SK-N-SH (cell line): ENCODE data around the gene KLHL21. TPM values are rescaled to one million over a fixed set of nuclear protein-coding genes. Genes with fewer than 3 reads are reported as not detected.

Experiments
- CTCF ChIA-PET: fragments of 300-600, 350-600 bp; formaldehyde crosslinking; extraction: SDS; loops from one replicate; lab custom pipeline; 2021; lab: Yijun Ruan, JAX
- POLR2A ChIA-PET: fragments of 350-600 bp; sonication (Branson Sonifier 250); formaldehyde crosslinking; extraction: SDS; loops from one replicate; lab custom pipeline; 2020; ENCODE audit warnings: antibody characterized with exemption, inconsistent platforms; lab: Yijun Ruan, JAX
- DNase-seq: peaks from one replicate; pipeline ENCODE4 v3.0.0; 2012
- H2AFZ ChIP-seq: fragments of 200-600 bp; sonication (generic); 2 replicates; pipeline ENCODE4 v1.8.1; 2016; ENCODE audit warnings: antibody characterized with exemption, mild to moderate bottlenecking, low read depth
- H3F3A ChIP-seq: fragments of 200-600 bp; sonication (generic); replicated peaks from 2 replicates; pipeline ENCODE3; 2016; ENCODE audit warnings: antibody characterized with exemption, mild to moderate bottlenecking; ENCODE audit not compliant: insufficient read depth
- H3K27ac ChIP-seq, 2 experiments: fragments of 200-500 bp in 1 of 2; fragments of 200-600 bp in 1 of 2; sonication (Bioruptor generic) in 1 of 2; sonication (generic), shearing (Covaris generic) in 1 of 2; 2 replicates each; pipeline versions ENCODE4 v1.5.1 to v1.6.1; 2014 to 2016; ENCODE audit warnings: low read depth in 2 of 2, inconsistent platforms in 1 of 2, low read length in 1 of 2, mild to moderate bottlenecking in 1 of 2, mixed read lengths in 1 of 2
- H3K27me3 ChIP-seq: fragments of 200-600 bp; sonication (generic), shearing (Covaris generic); 2 replicates; pipeline ENCODE4 v1.6.1; 2016; ENCODE audit warnings: mixed run types; ENCODE audit not compliant: insufficient read depth
- H3K36me3 ChIP-seq, 2 experiments: fragments of 200-500 bp in 1 of 2; fragments of 200-600 bp in 1 of 2; sonication (Bioruptor generic) in 1 of 2; sonication (generic) in 1 of 2; replicated peaks in 1 of 2; 2 replicates each; pipeline versions ENCODE3 to v1.5.1; 2014 to 2016; ENCODE audit warnings: low read length in 1 of 2, mild to moderate bottlenecking in 1 of 2; ENCODE audit not compliant: insufficient read depth in 2 of 2, control insufficient read depth in 1 of 2
- H3K4me1 ChIP-seq, 2 experiments: fragments of 200-500 bp in 1 of 2; fragments of 200-600 bp in 1 of 2; sonication (Bioruptor generic) in 1 of 2; sonication (generic), shearing (Covaris generic) in 1 of 2; 2 replicates each; pipeline versions ENCODE4 v1.5.1 to v1.6.1; 2014 to 2016; ENCODE audit warnings: low read depth in 1 of 2, low read length in 1 of 2, mixed run types in 1 of 2; ENCODE audit not compliant: insufficient read depth in 2 of 2, control insufficient read depth in 1 of 2
- H3K4me2 ChIP-seq: fragments of 200-600 bp; sonication (generic), shearing (Covaris generic); 2 replicates; pipeline ENCODE4 v1.6.1; 2017; ENCODE audit warnings: mixed run types
- H3K4me3 ChIP-seq, 2 experiments: fragments of 200-500 bp in 1 of 2; fragments of 200-600 bp in 1 of 2; sonication (Bioruptor generic) in 1 of 2; sonication (generic), shearing (Covaris generic) in 1 of 2; 2 replicates each; pipeline versions ENCODE4 v1.5.1 to v1.8.1; 2014 to 2016; ENCODE audit warnings: low read depth in 2 of 2, inconsistent platforms in 1 of 2, low read length in 1 of 2, mild to moderate bottlenecking in 1 of 2, mixed read lengths in 1 of 2, moderate library complexity in 1 of 2
- H3K79me2 ChIP-seq: fragments of 200-600 bp; sonication (generic); 2 replicates; pipeline ENCODE4 v1.8.1; 2017; ENCODE audit warnings: mild to moderate bottlenecking; ENCODE audit not compliant: insufficient read depth
- H3K9ac ChIP-seq: fragments of 200-600 bp; sonication (generic); 2 replicates; pipeline ENCODE4 v1.6.1; 2017; ENCODE audit warnings: mixed run types
- H3K9me2 ChIP-seq: fragments of 200-600 bp; sonication (generic); 2 replicates; pipeline ENCODE4 v1.6.1; 2017; ENCODE audit warnings: mixed run types
- H3K9me3 ChIP-seq: fragments of 200-600 bp; sonication (generic); 2 replicates; pipeline ENCODE4 v1.6.1; 2017; ENCODE audit warnings: mixed run types, mild to moderate bottlenecking, moderate library complexity
- H4K20me1 ChIP-seq: fragments of 200-600 bp; sonication (generic); 2 replicates; pipeline ENCODE4 v1.6.1; 2017; ENCODE audit warnings: mild to moderate bottlenecking, mixed run types; ENCODE audit not compliant: insufficient read depth
- ELF1 ChIP-seq: IDR thresholded peaks from 2 replicates; pipeline ENCODE4 v1.4.0; 2012
- EP300 ChIP-seq, 2 experiments: IDR thresholded peaks; 2 replicates each; pipeline versions ENCODE4 v1.4.0 to v1.6.1; 2012; ENCODE audit warnings: borderline replicate concordance in 1 of 2, low read depth in 1 of 2, low read length in 1 of 2
- EZH2phosphoT487 ChIP-seq: fragments of 200-600 bp; sonication (generic); IDR thresholded peaks from 2 replicates; pipeline ENCODE4 v1.6.1; 2017; ENCODE audit warnings: low read depth, mixed run types, mild to moderate bottlenecking, antibody characterized with exemption, moderate library complexity, borderline replicate concordance
- FOSL2 ChIP-seq: IDR thresholded peaks from 2 replicates; pipeline ENCODE4 v1.4.0; 2012; ENCODE audit warnings: low read depth, mild to moderate bottlenecking, moderate library complexity, borderline replicate concordance
- FOXJ3 ChIP-seq: sonication (generic); formaldehyde crosslinking; IDR thresholded peaks from 2 replicates; pipeline ENCODE4 v1.5.1; 2020; ENCODE audit warnings: mild to moderate bottlenecking, missing genetic modification reagents
- GABPA ChIP-seq: IDR thresholded peaks from 2 replicates; pipeline ENCODE4 v1.4.0; 2012; ENCODE audit warnings: low read depth, mild to moderate bottlenecking
- GATA2 ChIP-seq: sonication (generic); formaldehyde crosslinking; IDR thresholded peaks from 2 replicates; pipeline ENCODE4 v1.5.0; 2020; ENCODE audit warnings: mild to moderate bottlenecking, missing genetic modification reagents
- IRF3 ChIP-seq: fragments of 150-350 bp; IDR thresholded peaks from 2 replicates; pipeline ENCODE4 v1.6.1; 2016; ENCODE audit warnings: mild to moderate bottlenecking, low read depth, low read length
- POLR2AphosphoS5 ChIP-seq: IDR thresholded peaks from 2 replicates; pipeline ENCODE4 v1.6.1; 2012; ENCODE audit warnings: low read depth, low read length
- TAF1 ChIP-seq: IDR thresholded peaks from 2 replicates; pipeline ENCODE4 v1.6.1; 2012; ENCODE audit warnings: low read depth, mild to moderate bottlenecking, low read length, moderate library complexity, borderline replicate concordance
- ZBTB33 ChIP-seq: IDR thresholded peaks from 2 replicates; pipeline ENCODE4 v1.4.0; 2012; ENCODE audit warnings: low read depth, borderline replicate concordance
- WGBS: methylation state at CpG from one replicate; pipeline ENCODE4 v1.1.6; 2017; ENCODE audit warnings: low lambda C conversion rate; 5-methylcytosine and 5-hydroxymethylcytosine counted together
- polyA plus RNA-seq, 3 experiments: library from polyadenylated mRNA; depleted of rRNA; stranded (reverse); fragments of >200 nt; gene quantifications; 2 replicates each; pipeline ENCODE4 v1.2.3, GENCODE V29; 2012

The KLHL21 gene
- 9.0 and 12.5 TPM in 2 replicates for polyA plus RNA-seq (2012; rRNA removed)
- 4.5 and 7.5 TPM in 2 replicates for polyA plus RNA-seq (2012; cell fraction: cytosol; rRNA removed)
- polyA plus RNA-seq (2012; cell fraction: nucleus; rRNA removed) = 29.6 and 32.4 TPM in 2 replicates

GRCh38 chr1:6602669-6603237, at the start of gene KLHL21:
Gene KLHL21, minus strand, starts transcription at chr1:6602869. Its CDS starts 52 bp downstream, at chr1:6602817.
- Histone ChIP-seq H3K9ac (peak within 1 kb of the TSS; percentile 80), H3K9me3 (no peaks in the 10 kb centered on the region), H3F3A (peaks cover 14% of the 10 kb centered on the region), H3K79me2 (peaks cover 40% of the 10 kb centered on the region), H3K4me3 (peak within 1 kb of the TSS; percentile 73 to 76), H2AFZ (peak within 1 kb of the TSS; percentile 86), H4K20me1 (peaks cover 10% of the 10 kb centered on the region; the same call in 1 of the 2 replicates), H3K9me2 (no peaks in the 10 kb centered on the region), H3K4me2 (peak within 1 kb of the TSS; percentile 97), H3K36me3 (peaks cover 0 to 8% of the 10 kb centered on the region in 2 experiments), H3K27ac (peak within 1 kb of the TSS; percentile 54 to 70), H3K4me1 (peaks cover 10 to 26% of the 10 kb centered on the region in 2 experiments; a peak in 2 of 4 replicates), H3K27me3 (no peaks in the 10 kb centered on the region)
- TF ChIP-seq FOXJ3 (CRISPR knock-in tag) (no peak), FOSL2 (peak; percentile 29; the same call in 1 of the 2 replicates), POLR2AphosphoS5 (peak; percentile 83), GATA2 (CRISPR knock-in tag) (no peak), GABPA (no peak), EP300 (IDR thresholded peaks at IDR 0.05; ENCODE audit: borderline replicate concordance in 1 of 2, low read depth in 1 of 2, low read length in 1 of 2) (no peak), ZBTB33 (0 out of 2 replicates have a peak, but pooled peaks have one; percentile 47), ELF1 (no peak; the same call in 1 of the 2 replicates), TAF1 (peak; percentile 68; the same call in 1 of the 2 replicates)
- ChIA-PET POLR2A (interaction anchor here (0.6 to 1.5 kb wide), 5 partner anchors 10 to 546 kb away, joined by 3 to 6 read pairs (median 3); partner anchors contain the start of genes NOL9, TAS1R1 and ZBTB48), CTCF (interaction anchor here (0.8 to 4.0 kb wide), 13 partner anchors 10 to 117 kb away, joined by 3 to 19 read pairs (median 3); partner anchors contain the start of genes NOL9, PHF13 and TAS1R1)
- peak; percentile 97 for DNase-seq
- no CpG with 5 or more reads among the region's 84 CpGs for WGBS

GRCh38 chr1:6651909-6652308, 49.2 kb upstream of the KLHL21 start:
- no peak overlapping the region for H3K4me3 ChIP-seq
- H3F3A ChIP-seq = no peaks in the 10 kb centered on the region
- CTCF ChIA-PET = interaction anchor here (0.6 to 1.2 kb wide), 3 partner anchors 17 to 50 kb away, joined by 3 to 4 read pairs (median 3); partner anchors contain the start of gene DNAJC11
- H3K4me2 ChIP-seq = no peak overlapping the region
- no peaks in the 10 kb centered on the region for H3K9me3 ChIP-seq
- peaks cover 0 to 26% of the 10 kb centered on the region in 2 experiments for H3K36me3 ChIP-seq
- TF ChIP-seq FOSL2 (no peak), EZH2phosphoT487 (no peak), IRF3 (no peak)
- TF ChIP-seq, all 33 proteins: peak for 0
- 97% methylated on average over 16 of the region's 17 CpGs for WGBS
- H4K20me1 ChIP-seq = no peaks in the 10 kb centered on the region
- no peaks in the 10 kb centered on the region for H3K27me3 ChIP-seq
- peaks cover 5% of the 10 kb centered on the region; the same call in 1 of the 2 replicates for H3K79me2 ChIP-seq
- no peak overlapping the region for H3K27ac ChIP-seq
- no peak overlapping the region for H3K9ac ChIP-seq
- DNase-seq = no peak
- POLR2A ChIA-PET = no interaction called here
- no peaks in the 10 kb centered on the region for H3K9me2 ChIP-seq
- no peaks in the 10 kb centered on the region for H3K4me1 ChIP-seq
- no peak overlapping the region for H2AFZ ChIP-seq
